ENCODE measurements around the gene SLC16A7.

DNA sequence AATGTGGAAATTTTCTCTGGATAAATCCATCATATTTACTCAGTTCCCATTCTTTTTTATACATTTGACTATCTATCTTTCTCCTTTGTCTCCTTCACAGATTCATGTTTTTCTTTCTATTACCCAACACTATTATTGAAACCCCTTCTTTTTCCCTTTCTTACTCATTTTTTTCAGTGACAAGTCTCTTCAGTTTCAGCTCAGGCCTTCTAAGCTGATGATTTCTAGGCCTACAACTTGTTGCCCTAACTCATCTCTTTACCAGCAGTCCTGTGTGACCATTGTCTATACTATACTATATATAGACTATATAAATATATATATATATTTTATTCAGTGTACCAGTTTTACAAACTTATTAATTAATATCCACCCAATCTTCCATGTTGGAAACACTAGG, 31.8 kb downstream of the SLC16A7 start:
- TF ChIP-seq, protein P1, sequence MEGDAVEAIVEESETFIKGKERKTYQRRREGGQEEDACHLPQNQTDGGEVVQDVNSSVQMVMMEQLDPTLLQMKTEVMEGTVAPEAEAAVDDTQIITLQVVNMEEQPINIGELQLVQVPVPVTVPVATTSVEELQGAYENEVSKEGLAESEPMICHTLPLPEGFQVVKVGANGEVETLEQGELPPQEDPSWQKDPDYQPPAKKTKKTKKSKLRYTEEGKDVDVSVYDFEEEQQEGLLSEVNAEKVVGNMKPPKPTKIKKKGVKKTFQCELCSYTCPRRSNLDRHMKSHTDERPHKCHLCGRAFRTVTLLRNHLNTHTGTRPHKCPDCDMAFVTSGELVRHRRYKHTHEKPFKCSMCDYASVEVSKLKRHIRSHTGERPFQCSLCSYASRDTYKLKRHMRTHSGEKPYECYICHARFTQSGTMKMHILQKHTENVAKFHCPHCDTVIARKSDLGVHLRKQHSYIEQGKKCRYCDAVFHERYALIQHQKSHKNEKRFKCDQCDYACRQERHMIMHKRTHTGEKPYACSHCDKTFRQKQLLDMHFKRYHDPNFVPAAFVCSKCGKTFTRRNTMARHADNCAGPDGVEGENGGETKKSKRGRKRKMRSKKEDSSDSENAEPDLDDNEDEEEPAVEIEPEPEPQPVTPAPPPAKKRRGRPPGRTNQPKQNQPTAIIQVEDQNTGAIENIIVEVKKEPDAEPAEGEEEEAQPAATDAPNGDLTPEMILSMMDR (IDR thresholded peaks at IDR 0.05; ENCODE audit: low read length) = no peak
- TF ChIP-seq EZH2 (IDR thresholded peaks at IDR 0.05; ENCODE audit: borderline replicate concordance, low read length) = no peak
